Measurements from ENCODE around the gene DNAJB14. TPM values are rescaled to one million over a fixed set of nuclear protein-coding genes. Genes with fewer than 3 reads are reported as not detected.
A peak's percentile ranks its signal among the peaks of the same experiment; 100 is the strongest.

Gene DNAJB14
- total RNA-seq, 1 donor from 2014 or later, result 48.8 TPM

- no peak within 1 kb of the TSS for H3K4me3 Mint-ChIP-seq
- H3K36me3 Mint-ChIP-seq (ENCODE audit: low read depth), result peaks cover 18% of the 10 kb centered on the region
- peaks cover 23% of the 10 kb centered on the region for H3K4me1 Mint-ChIP-seq
- no peak within 1 kb of the TSS for H3K27ac Mint-ChIP-seq
- no peaks in the 10 kb centered on the region for H3K27me3 Mint-ChIP-seq
- TF ChIP-seq CTCF (IDR thresholded peaks at IDR 0.05), result no peak
- no peaks in the 10 kb centered on the region for H3K9me3 Mint-ChIP-seq
- ATAC-seq (ENCODE audit: low read depth) (peak; percentile 74), DNase-seq (peak; percentile 82)
- CTCF ChIA-PET, result interaction anchor here (1.2 to 1.6 kb wide), 2 partner anchors 65 to 144 kb away, joined by 4 to 7 read pairs; no protein-coding TSS in a partner anchor
- POLR2A ChIA-PET, result interaction anchor here (0.5 to 1.6 kb wide), 9 partner anchors 56 to 955 kb away, joined by 3 to 15 read pairs (median 5); partner anchors contain the start of genes ADH5, DAPP1, LAMTOR3 and METAP1
- intact Hi-C loops (cut with micrococcal nuclease), result loop anchor here (1.0 to 5.0 kb wide), 13 partner anchors 56 to 1808 kb away; partner anchors contain the start of genes ADH5, DAPP1, EIF4E and LAMTOR3
These were observed 3.8 kb upstream of the DNAJB14 start, which contains the start of gene H2AZ1 for GRCh38 chr4:99949999-99950912. Gene H2AZ1 (minus strand): TSS chr4:99950275. CDS start chr4:99950170, 105 bp downstream.

GRCh38 chr4:99949034-99949998 lies 2.9 kb upstream of the DNAJB14 start:
- DNase-seq (peak; percentile 69), ATAC-seq (ENCODE audit: low read depth) (peak; percentile 32)
- Mint-ChIP-seq H3K4me1 (peaks cover 31% of the 10 kb centered on the region), H3K36me3 (ENCODE audit: low read depth) (peaks cover 21% of the 10 kb centered on the region), H3K27ac (no peak overlapping the region), H3K4me3 (no peak overlapping the region), H3K9me3 (no peaks in the 10 kb centered on the region), H3K27me3 (no peaks in the 10 kb centered on the region)
- ChIA-PET CTCF (interaction anchor here (0.7 to 3.5 kb wide), 12 partner anchors 10 to 386 kb away, joined by 3 to 31 read pairs (median 5); partner anchors contain the start of genes DAPP1, LAMTOR3 and TRMT10A), POLR2A (interaction anchor here (1.0 to 3.7 kb wide), 15 partner anchors 27 to 1689 kb away, joined by 3 to 57 read pairs (median 7); partner anchors contain the start of genes ADH5, DAPP1, LAMTOR3 and RAP1GDS1)
- intact Hi-C loops (cut with micrococcal nuclease), result loop anchor here (1.0 to 5.0 kb wide), 10 partner anchors 55 to 1807 kb away; partner anchors contain the start of genes DAPP1, LAMTOR3, METAP1 and STPG2
- TF ChIP-seq CTCF (IDR thresholded peaks at IDR 0.05), result no peak

- no peak for TF ChIP-seq CTCF (IDR thresholded peaks at IDR 0.05)
- Mint-ChIP-seq H3K4me3 (peak overlapping the region; percentile 91), H3K36me3 (ENCODE audit: low read depth) (peaks cover 32% of the 10 kb centered on the region), H3K27me3 (no peaks in the 10 kb centered on the region), H3K4me1 (peaks cover 48% of the 10 kb centered on the region), H3K9me3 (peaks cover 4% of the 10 kb centered on the region), H3K27ac (peak overlapping the region; percentile 96)
- intact Hi-C loops (cut with micrococcal nuclease), result loop anchor here (2.0 to 5.0 kb wide), 5 partner anchors 145 to 1805 kb away; partner anchors contain the start of gene STPG2
- ATAC-seq (ENCODE audit: low read depth) (no peak), DNase-seq (no peak)
- POLR2A ChIA-PET, result interaction anchor here (1.0 to 3.7 kb wide), 9 partner anchors 53 to 1804 kb away, joined by 3 to 57 read pairs (median 8); partner anchors contain the start of genes ADH5, DAPP1, LAMTOR3 and STPG2
- CTCF ChIA-PET, result interaction anchor here (1.0 to 3.5 kb wide), 6 partner anchors 61 to 384 kb away, joined by 3 to 31 read pairs (median 6); partner anchors contain the start of gene TRMT10A
These were observed 1.2 kb upstream of the DNAJB14 start for GRCh38 chr4:99947608-99948007.

- ChIA-PET CTCF (interaction anchor here (1.0 to 3.5 kb wide), 5 partner anchors 62 to 384 kb away, joined by 3 to 31 read pairs (median 8); partner anchors contain the start of gene TRMT10A), POLR2A (interaction anchor here (1.0 to 3.7 kb wide), 9 partner anchors 49 to 1803 kb away, joined by 3 to 57 read pairs (median 7); partner anchors contain the start of genes ADH5, DAPP1, LAMTOR3 and STPG2)
- H3K4me3 Mint-ChIP-seq, result peak overlapping the region; percentile 91
- TF ChIP-seq CTCF (IDR thresholded peaks at IDR 0.05), result no peak
- intact Hi-C loops (cut with micrococcal nuclease), result loop anchor here (5.0 kb wide), 4 partner anchors 145 to 1805 kb away; partner anchors contain the start of gene STPG2
- peaks cover 32% of the 10 kb centered on the region for H3K36me3 Mint-ChIP-seq (ENCODE audit: low read depth)
- no peaks in the 10 kb centered on the region for H3K27me3 Mint-ChIP-seq
- ATAC-seq (ENCODE audit: low read depth) (no peak), DNase-seq (no peak)
- H3K27ac Mint-ChIP-seq, result peak overlapping the region; percentile 96
- H3K9me3 Mint-ChIP-seq, result peaks cover 4% of the 10 kb centered on the region
- H3K4me1 Mint-ChIP-seq, result peaks cover 50% of the 10 kb centered on the region
These were observed 766 bp upstream of the DNAJB14 start for GRCh38 chr4:99947190-99947578.
